ENCODE measurements around the gene MIEF2. TPM values are rescaled to one million over a fixed set of nuclear protein-coding genes. Genes with fewer than 3 reads are reported as not detected.

The MIEF2 gene
- total RNA-seq, 2 experiments from 2014 or later, result 4.3 to 4.4 TPM

DNA sequence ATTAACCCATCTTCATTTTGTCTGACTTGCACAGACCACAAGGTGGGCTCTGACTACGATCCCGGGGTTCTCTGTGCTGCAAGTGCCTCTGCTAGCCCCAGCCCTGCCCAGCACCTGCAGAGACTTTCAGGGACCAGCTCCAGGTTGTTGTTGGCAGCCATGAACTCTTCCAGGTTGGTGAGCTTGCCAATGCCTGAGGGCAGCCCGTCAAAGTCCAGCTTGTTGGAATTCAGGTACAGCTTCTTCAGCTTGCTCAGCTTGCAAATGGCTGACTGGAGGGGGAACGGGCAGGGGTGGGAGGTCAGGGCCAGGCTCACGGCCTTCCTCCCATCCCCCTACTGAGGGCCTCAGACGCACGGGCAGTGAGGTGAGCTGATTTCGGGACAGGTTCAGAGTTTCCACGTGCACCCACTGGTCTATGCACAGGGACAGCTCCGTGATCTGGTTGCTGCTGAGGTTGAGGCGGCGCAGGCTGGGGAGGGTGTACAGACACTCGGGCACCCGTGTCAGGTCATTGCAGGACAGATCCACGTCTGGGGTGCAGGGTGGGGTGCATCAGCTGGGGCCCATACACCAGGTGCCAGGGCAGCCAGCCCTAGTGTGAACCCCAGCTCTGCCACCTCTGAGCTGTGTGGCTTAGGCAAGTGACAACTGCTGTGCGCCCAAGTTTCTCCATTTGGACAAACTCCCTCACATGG lies 7.1 kb upstream of the MIEF2 start:
- POLR2A ChIA-PET, result interaction anchor here (0.6 to 1.0 kb wide), 2 partner anchors 15 to 56 kb away, joined by 3 to 7 read pairs; no protein-coding TSS in a partner anchor
- CTCF ChIA-PET, result interaction anchor here (1.1 kb wide), 1 partner anchor 23 kb away, joined by 3 read pairs; no protein-coding TSS in a partner anchor

DNA sequence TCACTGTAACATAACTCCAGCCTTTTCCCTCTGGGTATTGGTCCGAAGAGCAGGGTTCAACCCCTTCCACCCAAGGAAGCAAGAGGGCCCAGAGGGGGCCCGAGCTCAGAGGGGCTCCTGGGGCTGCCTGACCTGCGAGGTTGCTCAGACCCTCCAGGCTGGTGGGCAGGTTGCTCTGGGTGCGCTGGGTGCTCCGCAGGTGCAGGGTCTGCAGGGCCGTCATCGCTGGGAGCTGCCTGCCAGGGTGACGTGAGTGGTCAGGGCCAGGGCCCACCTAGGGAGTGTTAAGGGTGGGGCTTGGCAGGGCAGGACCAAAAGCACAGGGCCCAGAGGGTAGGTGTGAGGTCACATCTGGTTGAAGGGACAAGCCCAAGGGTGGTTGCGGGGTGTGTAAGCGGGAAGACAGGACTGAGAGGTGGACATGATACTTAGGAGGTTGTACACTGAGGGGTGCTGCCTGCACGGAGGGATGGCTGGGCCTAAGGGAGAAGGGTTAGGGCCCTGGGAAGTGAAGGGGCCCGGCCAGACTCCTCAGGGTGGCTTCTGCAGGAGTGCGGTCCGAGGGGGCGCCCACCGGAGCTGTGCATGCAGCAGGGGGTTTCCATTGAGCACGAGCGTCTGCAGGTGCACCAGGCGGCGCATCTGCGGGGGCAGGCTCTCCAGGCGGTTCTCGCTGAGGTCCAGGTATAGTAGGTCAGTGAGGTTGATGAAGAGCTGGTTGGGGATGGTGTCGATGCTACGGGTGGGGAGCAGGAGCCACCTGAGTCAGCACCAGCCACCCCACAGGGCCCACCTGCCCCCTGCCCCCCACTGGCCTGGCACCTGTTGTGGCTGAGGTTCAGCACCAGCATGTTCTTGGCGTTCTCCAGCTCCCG lies 6.3 kb upstream of the MIEF2 start:
- ChIA-PET POLR2A (interaction anchor here (1.0 kb wide), 1 partner anchor 14 kb away, joined by 3 read pairs; no protein-coding TSS in a partner anchor), CTCF (interaction anchor here (0.6 to 1.6 kb wide), 3 partner anchors 17 to 113 kb away, joined by 3 read pairs; no protein-coding TSS in a partner anchor)

DNA sequence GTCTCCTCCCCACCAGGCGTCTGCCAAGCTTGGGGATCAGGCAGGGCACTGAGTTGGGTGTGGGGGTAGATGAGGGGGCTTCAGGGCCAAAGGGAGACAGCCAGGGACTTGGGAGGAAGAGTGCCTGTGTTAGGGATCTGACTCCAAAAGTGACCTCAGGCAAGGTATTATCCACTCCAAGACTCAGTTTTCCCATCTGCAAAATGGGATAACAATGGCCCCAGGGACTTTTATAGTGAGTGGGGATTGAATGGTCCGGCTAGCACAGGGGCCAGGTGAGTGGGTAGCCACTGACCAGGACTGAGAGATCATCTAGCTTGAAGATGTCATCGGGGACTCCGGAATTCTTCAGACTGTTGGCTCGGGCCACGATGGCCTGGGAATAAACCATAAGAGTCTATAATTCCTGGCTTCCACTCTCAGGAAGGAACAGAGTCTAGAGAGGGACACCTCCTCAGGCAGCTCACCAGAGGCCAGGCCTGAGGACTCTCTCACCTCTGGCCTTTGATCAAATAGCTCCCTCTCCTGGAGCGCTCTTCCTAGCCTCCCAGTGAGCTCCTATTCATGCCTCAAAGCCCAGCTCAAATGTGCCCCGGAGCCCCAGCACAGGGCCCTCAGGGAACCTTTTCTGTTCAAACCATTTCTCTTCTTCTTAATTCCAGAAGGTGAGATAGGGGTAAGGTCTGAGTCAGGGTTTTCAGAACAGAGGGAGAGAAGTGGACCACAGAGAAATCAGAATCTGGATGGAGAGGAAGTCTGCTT lies 5.4 kb upstream of the MIEF2 start:
- POLR2A ChIA-PET, result no interaction called here
- CTCF ChIA-PET, result interaction anchor here (0.6 to 1.6 kb wide), 3 partner anchors 18 to 114 kb away, joined by 3 read pairs; no protein-coding TSS in a partner anchor

DNA sequence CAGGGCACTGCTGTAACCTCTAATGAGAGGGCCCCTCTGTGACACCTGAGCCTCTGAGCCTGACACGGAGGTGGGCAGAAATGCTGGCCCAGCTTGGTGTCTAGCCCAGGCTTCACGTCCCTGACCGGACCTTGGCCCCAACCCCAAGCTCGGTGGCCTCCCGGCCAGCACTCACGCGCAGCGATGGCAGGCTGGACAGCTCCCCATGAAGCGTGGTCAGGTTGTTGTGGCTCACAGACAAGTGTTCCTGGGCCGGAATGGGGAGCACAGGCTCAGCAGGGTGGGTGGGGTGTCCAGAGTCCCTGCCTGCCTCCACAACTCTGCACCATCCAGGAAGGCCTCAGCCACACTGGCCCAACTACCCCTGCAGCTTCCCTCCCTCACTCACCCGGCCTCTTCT lies 4.1 kb upstream of the MIEF2 start:
- CTCF ChIA-PET, result interaction anchor here (0.5 to 1.6 kb wide), 3 partner anchors 8 to 44 kb away, joined by 3 read pairs; no protein-coding TSS in a partner anchor
- POLR2A ChIA-PET, result no interaction called here

DNA sequence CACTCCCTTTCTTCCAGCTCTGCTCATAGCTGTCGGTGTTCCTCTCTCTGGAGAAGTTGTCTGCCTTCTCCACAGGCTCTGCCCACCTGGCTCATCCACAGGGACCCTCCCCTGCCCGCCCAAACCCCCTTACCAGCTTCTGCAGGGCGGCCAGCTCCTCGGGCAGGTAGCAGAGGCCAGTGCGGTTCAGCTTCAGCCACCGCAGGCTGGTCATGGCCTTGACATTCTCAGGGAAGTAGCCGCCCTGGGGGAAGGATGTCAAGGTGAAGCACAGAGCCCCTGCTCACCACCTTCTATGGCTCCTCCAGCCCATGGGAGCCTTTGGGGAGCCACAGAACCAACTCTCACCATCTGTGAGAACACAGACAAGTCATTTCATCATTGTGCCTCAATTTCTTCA lies 3.7 kb upstream of the MIEF2 start:
- ChIA-PET CTCF (interaction anchor here (0.8 to 1.2 kb wide), 2 partner anchors 8 to 12 kb away, joined by 3 read pairs; no protein-coding TSS in a partner anchor), POLR2A (no interaction called here)

DNA sequence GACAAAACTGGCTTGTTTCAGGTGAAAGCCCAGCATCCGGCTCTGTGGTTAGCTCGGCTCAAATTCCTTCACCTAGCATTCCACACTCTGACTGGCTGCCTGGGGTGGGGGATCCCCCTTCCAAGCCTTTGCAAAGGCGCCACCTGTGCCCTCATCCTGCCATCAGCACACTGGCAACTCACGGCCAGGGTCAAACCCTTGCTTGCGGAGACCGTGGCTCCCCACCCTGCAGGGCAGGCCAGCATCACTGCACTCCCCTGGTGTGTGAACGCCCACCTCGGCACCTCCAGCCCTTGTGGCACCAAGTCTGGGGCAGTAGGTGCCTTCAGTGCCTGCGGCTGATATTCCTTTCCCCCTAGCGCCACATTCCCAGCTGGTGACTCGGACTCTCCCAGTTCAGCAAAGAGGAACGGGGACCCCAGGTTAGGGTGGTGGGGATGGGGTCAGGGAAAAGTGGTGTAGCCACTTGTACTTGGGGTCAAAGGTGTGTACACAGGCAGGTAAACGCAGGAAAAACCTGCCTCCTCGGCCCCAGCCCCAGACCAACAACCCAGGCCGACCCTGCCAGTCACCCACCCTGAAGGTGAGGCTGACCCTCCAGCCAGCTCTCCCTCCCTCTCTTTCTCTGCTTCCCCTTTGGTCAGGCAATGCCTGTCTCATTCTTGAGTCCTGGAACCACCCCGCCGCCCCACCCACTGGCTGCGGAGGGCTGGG lies 3.0 kb upstream of the MIEF2 start:
- CTCF ChIA-PET, result interaction anchor here (0.8 to 1.2 kb wide), 2 partner anchors 9 to 11 kb away, joined by 3 read pairs; no protein-coding TSS in a partner anchor

DNA sequence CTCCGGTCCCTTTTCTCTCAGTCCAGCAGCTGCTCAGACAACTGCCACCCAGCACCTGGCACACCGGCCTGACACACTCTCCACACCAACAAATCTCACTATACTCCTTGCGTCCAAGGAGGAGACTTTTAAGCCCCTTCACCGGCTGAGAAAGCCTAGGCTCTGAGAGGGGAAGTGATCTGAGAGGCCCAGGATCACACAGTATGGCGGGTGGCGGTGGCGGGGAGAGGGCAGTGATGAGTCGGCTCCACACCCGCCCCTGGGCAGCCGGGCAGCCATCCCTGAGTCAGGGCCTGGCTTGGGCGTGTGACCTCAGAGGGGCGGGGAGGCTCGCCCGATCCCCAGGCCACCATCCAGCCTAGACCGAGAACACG lies 2.5 kb upstream of the MIEF2 start:
- CTCF ChIA-PET, result no interaction called here
- POLR2A ChIA-PET, result no interaction called here

More for the DNA sequence above, 3.0 kb upstream of the MIEF2 start:
- POLR2A ChIA-PET, result no interaction called here

DNA sequence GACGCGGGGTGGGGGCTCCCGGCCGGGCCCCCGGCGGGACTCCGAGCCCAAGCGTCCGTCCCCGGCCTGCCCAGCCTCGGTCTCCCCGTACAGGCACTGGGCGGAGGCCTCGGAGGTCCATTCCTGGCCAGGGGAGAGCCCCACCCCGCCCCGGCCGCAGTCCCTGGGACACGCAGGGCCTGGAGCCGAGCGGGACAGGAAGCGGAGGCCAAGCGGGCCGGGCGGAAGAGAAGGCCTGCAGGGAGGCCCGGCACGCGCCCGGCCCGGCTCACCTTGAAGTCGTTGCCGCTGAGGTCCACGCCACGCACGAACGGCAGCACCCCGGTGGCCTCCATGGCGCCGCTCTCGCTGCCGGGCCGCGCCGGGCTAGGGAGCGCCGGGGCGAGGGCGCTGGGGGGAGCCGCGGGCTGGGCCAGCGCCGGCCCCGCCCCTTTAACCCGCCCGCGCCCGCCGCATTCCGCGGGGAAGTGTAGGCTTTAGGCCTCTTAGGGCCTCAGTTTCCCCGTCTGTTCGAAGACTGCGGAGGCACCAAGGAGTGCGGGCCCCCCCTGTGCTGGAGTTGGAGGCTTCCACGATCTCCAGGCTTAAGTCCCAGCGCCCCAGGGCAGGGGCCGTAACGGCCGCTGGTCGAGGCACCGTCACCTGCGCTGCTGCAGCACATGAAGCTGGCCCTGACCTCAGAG lies 2.0 kb upstream of the MIEF2 start, which contains the start of gene FLII:
Gene FLII (minus strand): TSS at position 383 of the 683 bp plus-strand sequence. CDS start 48 bp downstream, at position 335.
- POLR2A ChIA-PET, result interaction anchor here (0.7 kb wide), 2 partner anchors 56 to 635 kb away, joined by 3 to 4 read pairs; partner anchors contain the start of gene TOP3A
- CTCF ChIA-PET, result interaction anchor here (1.1 kb wide), 1 partner anchor 10 kb away, joined by 4 read pairs; no protein-coding TSS in a partner anchor

DNA sequence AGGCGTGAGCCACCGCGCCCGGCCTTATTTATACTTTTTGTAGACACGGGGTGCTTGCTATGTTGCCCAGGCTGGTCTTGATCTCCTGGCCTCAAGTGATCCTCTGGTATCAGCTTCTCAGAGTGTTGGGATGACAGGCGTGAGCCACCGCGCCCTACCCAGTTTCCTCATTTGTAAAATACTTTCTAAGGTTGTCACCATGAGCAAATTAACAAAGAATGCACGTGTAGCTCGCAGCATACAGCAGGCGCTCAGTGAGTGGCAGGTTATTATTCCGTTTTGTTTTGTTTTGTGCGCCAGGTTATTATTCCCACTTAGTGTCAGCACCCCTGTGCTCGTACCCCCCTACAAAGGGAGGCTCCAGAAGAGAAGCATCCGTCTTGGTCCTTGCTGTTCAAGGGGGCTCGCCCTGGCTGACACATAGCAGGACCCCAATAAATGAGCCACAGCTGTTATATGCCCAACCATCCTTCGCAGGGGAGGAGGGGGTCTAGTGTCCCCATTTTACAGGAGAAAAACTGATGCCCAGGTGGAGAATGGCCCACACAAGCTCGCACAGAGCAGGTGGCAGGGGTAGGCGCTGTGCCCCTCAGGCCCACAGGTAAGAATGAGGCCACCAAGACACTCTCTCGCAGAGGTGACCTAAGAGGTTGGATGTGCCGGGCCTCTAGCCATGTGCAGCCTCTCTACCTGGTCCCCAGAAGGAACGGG lies 686 bp upstream of the MIEF2 start:
- CTCF ChIA-PET, result interaction anchor here (0.6 to 1.1 kb wide), 2 partner anchors 11 to 483 kb away, joined by 3 to 4 read pairs; no protein-coding TSS in a partner anchor
- POLR2A ChIA-PET, result interaction anchor here (0.5 to 1.3 kb wide), 2 partner anchors 24 to 763 kb away, joined by 4 to 5 read pairs; partner anchors contain the start of gene RASD1

DNA sequence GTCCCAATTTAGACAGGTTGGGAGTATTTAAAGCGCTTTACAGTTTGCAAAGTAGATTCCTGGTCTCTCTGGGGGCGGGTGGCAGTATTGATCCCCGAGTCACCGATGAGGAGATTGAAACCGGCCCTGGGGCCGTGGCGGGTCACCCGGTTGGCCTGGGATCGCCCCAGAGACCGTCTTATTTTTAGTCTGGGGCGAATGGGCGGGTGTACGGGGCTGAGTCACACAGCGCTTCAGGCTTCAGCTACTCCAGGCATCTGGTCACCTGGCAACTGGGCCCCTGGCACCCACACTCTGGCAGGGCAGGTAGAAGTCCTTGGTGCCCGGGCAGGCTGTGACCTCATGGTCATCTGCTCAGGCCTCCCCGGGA lies 669 bp downstream of the MIEF2 start:
- POLR2A ChIA-PET, result interaction anchor here (1.3 kb wide), 1 partner anchor 25 kb away, joined by 5 read pairs; no protein-coding TSS in a partner anchor
- CTCF ChIA-PET, result interaction anchor here (0.9 kb wide), 1 partner anchor 44 kb away, joined by 3 read pairs; no protein-coding TSS in a partner anchor

DNA sequence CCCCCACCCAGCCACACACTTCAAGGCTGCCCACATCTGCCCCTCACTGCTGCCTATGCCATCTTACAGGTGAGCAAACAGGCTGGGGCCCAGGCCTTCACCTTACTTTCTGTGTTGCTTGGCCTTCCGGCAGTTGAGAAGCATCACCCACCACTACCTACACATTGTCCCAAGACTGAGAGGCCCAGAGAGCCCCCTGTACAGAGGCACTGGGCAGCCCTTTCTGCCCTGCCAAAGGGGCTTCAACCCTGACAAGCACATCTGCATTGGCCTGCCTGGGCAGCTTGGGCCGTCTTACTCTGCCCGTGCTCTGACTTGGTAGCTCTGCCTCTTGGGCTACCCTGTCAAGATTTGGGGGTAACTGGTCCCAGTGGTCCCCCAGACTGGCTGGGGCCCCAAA lies 1.2 kb downstream of the MIEF2 start:
- ChIA-PET POLR2A (no interaction called here), CTCF (interaction anchor here (0.9 kb wide), 1 partner anchor 44 kb away, joined by 3 read pairs; no protein-coding TSS in a partner anchor)

DNA sequence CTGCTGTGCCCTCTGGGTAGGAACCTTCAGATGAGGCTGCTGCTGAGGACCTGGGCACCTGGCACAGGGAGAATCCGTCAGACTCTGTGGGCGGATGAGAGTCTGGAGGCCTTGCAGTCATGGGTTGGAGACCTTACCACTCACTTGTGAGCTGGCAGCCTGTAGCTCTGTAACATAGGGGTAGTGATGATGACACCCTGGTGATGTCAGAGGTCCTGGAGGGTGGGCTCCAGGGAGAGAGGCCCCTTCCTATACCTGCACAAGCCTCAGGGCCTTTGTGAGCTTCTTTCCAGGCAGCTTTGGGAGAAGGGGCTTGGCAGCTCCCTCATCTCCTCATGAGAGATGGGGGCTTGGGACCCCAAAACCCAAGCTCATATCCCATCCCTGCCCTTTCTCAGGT lies 1.6 kb downstream of the MIEF2 start:
- POLR2A ChIA-PET, result no interaction called here
- CTCF ChIA-PET, result interaction anchor here (1.2 kb wide), 1 partner anchor 14 kb away, joined by 3 read pairs; no protein-coding TSS in a partner anchor

DNA sequence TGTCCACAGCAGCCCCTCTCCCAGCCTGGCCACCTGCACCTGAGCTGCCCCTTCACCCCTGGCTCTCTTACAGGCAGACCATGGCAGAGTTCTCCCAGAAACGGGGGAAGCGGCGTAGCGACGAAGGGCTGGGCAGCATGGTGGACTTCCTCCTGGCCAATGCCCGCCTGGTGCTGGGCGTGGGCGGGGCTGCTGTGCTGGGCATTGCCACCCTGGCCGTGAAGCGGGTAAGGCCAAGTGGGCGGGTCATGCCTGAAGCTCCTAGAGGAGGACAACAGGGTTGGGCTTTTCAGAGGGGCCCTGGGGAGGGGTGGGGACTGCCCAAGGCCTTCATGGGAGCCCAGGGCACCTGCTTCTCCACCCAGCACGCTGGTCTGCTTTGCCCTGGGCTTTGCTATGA lies 2.2 kb downstream of the MIEF2 start:
- ChIA-PET POLR2A (no interaction called here), CTCF (interaction anchor here (1.2 kb wide), 1 partner anchor 14 kb away, joined by 3 read pairs; no protein-coding TSS in a partner anchor)

DNA sequence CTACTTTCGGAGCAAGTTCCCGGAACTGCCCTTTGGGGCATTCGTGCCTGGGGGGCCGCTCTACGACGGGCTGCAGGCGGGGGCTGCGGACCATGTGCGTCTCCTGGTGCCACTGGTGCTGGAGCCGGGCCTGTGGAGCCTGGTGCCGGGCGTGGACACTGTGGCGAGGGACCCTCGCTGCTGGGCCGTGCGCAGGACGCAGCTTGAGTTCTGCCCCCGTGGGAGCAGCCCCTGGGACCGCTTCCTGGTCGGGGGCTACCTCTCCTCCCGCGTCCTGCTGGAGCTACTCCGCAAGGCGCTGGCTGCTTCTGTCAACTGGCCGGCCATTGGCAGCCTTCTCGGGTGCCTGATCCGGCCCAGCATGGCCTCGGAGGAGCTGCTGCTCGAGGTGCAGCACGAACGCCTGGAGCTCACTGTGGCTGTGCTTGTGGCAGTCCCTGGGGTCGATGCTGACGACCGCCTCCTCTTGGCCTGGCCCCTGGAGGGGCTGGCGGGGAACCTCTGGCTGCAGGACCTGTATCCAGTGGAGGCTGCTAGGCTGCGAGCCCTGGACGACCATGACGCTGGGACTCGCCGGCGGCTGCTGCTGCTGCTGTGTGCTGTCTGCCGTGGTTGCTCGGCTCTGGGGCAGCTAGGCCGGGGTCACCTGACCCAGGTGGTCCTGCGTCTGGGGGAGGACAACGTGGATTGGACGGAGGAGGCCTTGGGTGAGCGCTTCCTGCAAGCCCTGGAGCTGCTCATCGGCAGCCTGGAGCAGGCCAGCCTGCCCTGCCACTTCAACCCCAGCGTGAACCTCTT lies 3.6 kb downstream of the MIEF2 start:
- ChIA-PET POLR2A (interaction anchor here (0.5 kb wide), 1 partner anchor 44 kb away, joined by 12 read pairs; no protein-coding TSS in a partner anchor), CTCF (interaction anchor here (0.6 to 1.1 kb wide), 2 partner anchors 15 to 70 kb away, joined by 3 read pairs; no protein-coding TSS in a partner anchor)

DNA sequence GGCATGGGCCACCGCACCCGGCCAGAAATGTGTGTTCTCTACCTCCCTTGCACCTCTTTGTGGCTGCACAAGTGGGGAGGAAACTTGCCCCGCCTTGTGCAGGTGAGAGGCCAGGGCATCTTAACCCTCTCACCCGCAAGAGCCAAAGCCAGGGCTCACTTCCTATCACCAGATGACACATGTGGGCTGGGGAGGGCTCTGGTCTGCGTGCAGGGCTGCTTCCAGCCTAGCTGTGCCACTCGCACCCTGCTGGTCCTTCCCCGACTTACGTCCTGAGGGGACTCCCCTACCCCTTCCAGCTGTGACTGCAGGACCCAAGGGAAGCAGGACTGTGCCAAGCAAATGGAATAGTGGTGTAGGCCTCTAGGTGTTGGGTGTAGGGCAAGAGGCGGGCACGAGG lies 6.9 kb downstream of the MIEF2 start:
- CTCF ChIA-PET, result interaction anchor here (1.2 kb wide), 1 partner anchor 19 kb away, joined by 6 read pairs; no protein-coding TSS in a partner anchor
- POLR2A ChIA-PET, result interaction anchor here (0.6 kb wide), 1 partner anchor 74 kb away, joined by 3 read pairs; no protein-coding TSS in a partner anchor

Data from activated CD8-positive, alpha-beta memory T cell treated with anti-CD3 and anti-CD28 coated beads for 36 hours (primary cell).